SK-N-SH (cell line): ENCODE data around the gene TMEM238L. TPM values are rescaled to one million over a fixed set of nuclear protein-coding genes. Genes with fewer than 3 reads are reported as not detected.

Experiments
- CTCF ChIA-PET: fragments of 300-600, 350-600 bp; formaldehyde crosslinking; extraction: SDS; loops from one replicate; lab custom pipeline; 2021; lab: Yijun Ruan, JAX
- POLR2A ChIA-PET: fragments of 350-600 bp; sonication (Branson Sonifier 250); formaldehyde crosslinking; extraction: SDS; loops from one replicate; lab custom pipeline; 2020; ENCODE audit warnings: antibody characterized with exemption, inconsistent platforms; lab: Yijun Ruan, JAX
- DNase-seq: peaks from one replicate; pipeline ENCODE4 v3.0.0; 2012
- H2AFZ ChIP-seq: fragments of 200-600 bp; sonication (generic); 2 replicates; pipeline ENCODE4 v1.8.1; 2016; ENCODE audit warnings: antibody characterized with exemption, mild to moderate bottlenecking, low read depth
- H3F3A ChIP-seq: fragments of 200-600 bp; sonication (generic); replicated peaks from 2 replicates; pipeline ENCODE3; 2016; ENCODE audit warnings: antibody characterized with exemption, mild to moderate bottlenecking; ENCODE audit not compliant: insufficient read depth
- H3K27ac ChIP-seq, 2 experiments: fragments of 200-500 bp in 1 of 2; fragments of 200-600 bp in 1 of 2; sonication (Bioruptor generic) in 1 of 2; sonication (generic), shearing (Covaris generic) in 1 of 2; 2 replicates each; pipeline versions ENCODE4 v1.5.1 to v1.6.1; 2014 to 2016; ENCODE audit warnings: low read depth in 2 of 2, inconsistent platforms in 1 of 2, low read length in 1 of 2, mild to moderate bottlenecking in 1 of 2, mixed read lengths in 1 of 2
- H3K27me3 ChIP-seq: fragments of 200-600 bp; sonication (generic), shearing (Covaris generic); 2 replicates; pipeline ENCODE4 v1.6.1; 2016; ENCODE audit warnings: mixed run types; ENCODE audit not compliant: insufficient read depth
- H3K36me3 ChIP-seq, 2 experiments: fragments of 200-500 bp in 1 of 2; fragments of 200-600 bp in 1 of 2; sonication (Bioruptor generic) in 1 of 2; sonication (generic) in 1 of 2; replicated peaks in 1 of 2; 2 replicates each; pipeline versions ENCODE3 to v1.5.1; 2014 to 2016; ENCODE audit warnings: low read length in 1 of 2, mild to moderate bottlenecking in 1 of 2; ENCODE audit not compliant: insufficient read depth in 2 of 2, control insufficient read depth in 1 of 2
- H3K4me1 ChIP-seq, 2 experiments: fragments of 200-500 bp in 1 of 2; fragments of 200-600 bp in 1 of 2; sonication (Bioruptor generic) in 1 of 2; sonication (generic), shearing (Covaris generic) in 1 of 2; 2 replicates each; pipeline versions ENCODE4 v1.5.1 to v1.6.1; 2014 to 2016; ENCODE audit warnings: low read depth in 1 of 2, low read length in 1 of 2, mixed run types in 1 of 2; ENCODE audit not compliant: insufficient read depth in 2 of 2, control insufficient read depth in 1 of 2
- H3K4me2 ChIP-seq: fragments of 200-600 bp; sonication (generic), shearing (Covaris generic); 2 replicates; pipeline ENCODE4 v1.6.1; 2017; ENCODE audit warnings: mixed run types
- H3K4me3 ChIP-seq, 2 experiments: fragments of 200-500 bp in 1 of 2; fragments of 200-600 bp in 1 of 2; sonication (Bioruptor generic) in 1 of 2; sonication (generic), shearing (Covaris generic) in 1 of 2; 2 replicates each; pipeline versions ENCODE4 v1.5.1 to v1.8.1; 2014 to 2016; ENCODE audit warnings: low read depth in 2 of 2, inconsistent platforms in 1 of 2, low read length in 1 of 2, mild to moderate bottlenecking in 1 of 2, mixed read lengths in 1 of 2, moderate library complexity in 1 of 2
- H3K79me2 ChIP-seq: fragments of 200-600 bp; sonication (generic); 2 replicates; pipeline ENCODE4 v1.8.1; 2017; ENCODE audit warnings: mild to moderate bottlenecking; ENCODE audit not compliant: insufficient read depth
- H3K9ac ChIP-seq: fragments of 200-600 bp; sonication (generic); 2 replicates; pipeline ENCODE4 v1.6.1; 2017; ENCODE audit warnings: mixed run types
- H3K9me2 ChIP-seq: fragments of 200-600 bp; sonication (generic); 2 replicates; pipeline ENCODE4 v1.6.1; 2017; ENCODE audit warnings: mixed run types
- H3K9me3 ChIP-seq: fragments of 200-600 bp; sonication (generic); 2 replicates; pipeline ENCODE4 v1.6.1; 2017; ENCODE audit warnings: mixed run types, mild to moderate bottlenecking, moderate library complexity
- H4K20me1 ChIP-seq: fragments of 200-600 bp; sonication (generic); 2 replicates; pipeline ENCODE4 v1.6.1; 2017; ENCODE audit warnings: mild to moderate bottlenecking, mixed run types; ENCODE audit not compliant: insufficient read depth
- CTCF ChIP-seq: fragments of 200-600 bp; sonication (generic); IDR thresholded peaks from 2 replicates; pipeline ENCODE4 v1.6.1; 2017; ENCODE audit warnings: antibody characterized with exemption, mild to moderate bottlenecking, moderate library complexity
- FOSL2 ChIP-seq: IDR thresholded peaks from 2 replicates; pipeline ENCODE4 v1.4.0; 2012; ENCODE audit warnings: low read depth, mild to moderate bottlenecking, moderate library complexity, borderline replicate concordance
- IRF3 ChIP-seq: fragments of 150-350 bp; IDR thresholded peaks from 2 replicates; pipeline ENCODE4 v1.6.1; 2016; ENCODE audit warnings: mild to moderate bottlenecking, low read depth, low read length
- MEF2A ChIP-seq: IDR thresholded peaks from 2 replicates; pipeline ENCODE4 v1.4.0; 2012; ENCODE audit warnings: low read depth, borderline replicate concordance
- PBX3 ChIP-seq: IDR thresholded peaks from 2 replicates; pipeline ENCODE4; 2012
- REST ChIP-seq: IDR thresholded peaks from 2 replicates; pipeline ENCODE4 v1.6.1; 2012; ENCODE audit warnings: mild to moderate bottlenecking, low read depth, low read length, moderate library complexity
- USF2 ChIP-seq: fragments of 150-350 bp; IDR thresholded peaks from 2 replicates; pipeline ENCODE4 v1.6.1; 2017; ENCODE audit warnings: antibody characterized with exemption, low read length, low read depth, borderline replicate concordance
- WGBS: methylation state at CpG from one replicate; pipeline ENCODE4 v1.1.6; 2017; ENCODE audit warnings: low lambda C conversion rate; 5-methylcytosine and 5-hydroxymethylcytosine counted together
- polyA plus RNA-seq, 3 experiments: library from polyadenylated mRNA; depleted of rRNA; stranded (reverse); fragments of >200 nt; gene quantifications; 2 replicates each; pipeline ENCODE4 v1.2.3, GENCODE V29; 2012

TMEM238L gene
- polyA plus RNA-seq, 1 of the 3 experiments (the other 2 are of a cell fraction): not detected

GRCh38 chr17:10777131-10777807 lies 26.6 kb downstream of the TMEM238L start:
- no peaks in the 10 kb centered on the region for H3F3A ChIP-seq
- H3K36me3 ChIP-seq: no peaks in the 10 kb centered on the region
- no peaks in the 10 kb centered on the region; a peak in 1 of 4 replicates for H3K4me1 ChIP-seq
- TF ChIP-seq MEF2A (no peak), CTCF (no peak), IRF3 (no peak), USF2 (no peak), REST (no peak), FOSL2 (no peak), PBX3 (no peak)
- no peaks in the 10 kb centered on the region for H4K20me1 ChIP-seq
- POLR2A ChIA-PET: no interaction called here
- no peak overlapping the region for H3K27ac ChIP-seq
- WGBS: 45% methylated on average over 11 of the region's 11 CpGs
- H3K4me2 ChIP-seq: no peak overlapping the region
- no peak overlapping the region for H3K9ac ChIP-seq
- CTCF ChIA-PET: interaction anchor here (1.3 kb wide), 2 partner anchors 8 to 23 kb away, joined by 3 read pairs; no protein-coding TSS in a partner anchor
- H3K79me2 ChIP-seq: no peaks in the 10 kb centered on the region
- DNase-seq: no peak
- no peak overlapping the region for H2AFZ ChIP-seq
- H3K4me3 ChIP-seq: no peak overlapping the region
- H3K9me2 ChIP-seq: no peaks in the 10 kb centered on the region
- H3K27me3 ChIP-seq: no peaks in the 10 kb centered on the region
- 0 out of 2 replicates have a peak, but pooled peaks cover 3% of the 10 kb centered on the region for H3K9me3 ChIP-seq
